ENCODE data around the gene ENOX2. TPM values are rescaled to one million over a fixed set of nuclear protein-coding genes. Genes with fewer than 3 reads are reported as not detected.

Gene ENOX2
- total and polyA plus RNA-seq, 2 donors (not counting 1 experiment from before 2014, with no cell fraction given) = 5.1 to 18.8 TPM

GRCh38 chrX:130834149-130834548 is 68.9 kb downstream of the ENOX2 start:
- H3K27ac Mint-ChIP-seq = peak overlapping the region; percentile 83
- no CpG with 5 or more reads among the region's 1 CpG for WGBS (ENCODE audit: insufficient coverage)
- Histone ChIP-seq H2AFZ (ENCODE audit: insufficient read depth, low read depth, low read length, poor library complexity, severe bottlenecking) (no peak overlapping the region), H3K9ac (ENCODE audit: low read length) (no peak overlapping the region), H3K9me3 (ENCODE audit: control extremely low read depth in 1 of 3, control insufficient read depth in 2 of 3, insufficient read depth in 1 of 3, low read length in 2 of 3) (no peaks in the 10 kb centered on the region), H3K79me2 (ENCODE audit: control insufficient read depth, insufficient read depth, low read length) (no peaks in the 10 kb centered on the region), H4K20me1 (ENCODE audit: control insufficient read depth, insufficient read depth, low read length, poor library complexity, severe bottlenecking) (no peaks in the 10 kb centered on the region), H3K4me3 (ENCODE audit: control extremely low read depth in 1 of 5, extremely low read depth in 1 of 5, insufficient read depth in 1 of 5, low read depth in 2 of 5, low read length in 4 of 5) (peak overlapping the region in 1 of 5 experiments; percentile 22), H3K27ac (ENCODE audit: low read length in 2 of 2) (peak overlapping the region; percentile 18 to 27), H3K4me1 (ENCODE audit: control insufficient read depth in 2 of 2, insufficient read depth in 2 of 2, low read length in 2 of 2) (peaks cover 38 to 50% of the 10 kb centered on the region in 2 donors), H3K36me3 (replicated peaks in 1 of 2; ENCODE audit: control extremely low read depth in 1 of 2, control insufficient read depth in 1 of 2, extremely low read depth in 1 of 2, insufficient read depth in 2 of 2, low read length in 1 of 2) (no peaks in the 10 kb centered on the region), H3K4me2 (replicated peaks; ENCODE audit: low read depth, low read length, poor library complexity, severe bottlenecking) (peak overlapping the region; percentile 3), H3K27me3 (replicated peaks in 1 of 4; ENCODE audit: control extremely low read depth in 1 of 4, control insufficient read depth in 3 of 4, insufficient read depth in 4 of 4, low read length in 3 of 4) (no peaks in the 10 kb centered on the region)
- ChIA-PET CTCF (no interaction called here), POLR2A (no interaction called here)
- intact Hi-C loops (cut with micrococcal nuclease) = no loop called here
- H3K4me1 Mint-ChIP-seq = peaks cover 56% of the 10 kb centered on the region
- peak overlapping the region; percentile 18 for H3K4me3 Mint-ChIP-seq
- ATAC-seq (ENCODE audit: low read depth) (peak; percentile 24), DNase-seq (peak; percentile 20)
- H3K27me3 Mint-ChIP-seq = no peaks in the 10 kb centered on the region
- no peaks in the 10 kb centered on the region for H3K9me3 Mint-ChIP-seq (ENCODE audit: insufficient read depth)
- TF ChIP-seq, protein P1, sequence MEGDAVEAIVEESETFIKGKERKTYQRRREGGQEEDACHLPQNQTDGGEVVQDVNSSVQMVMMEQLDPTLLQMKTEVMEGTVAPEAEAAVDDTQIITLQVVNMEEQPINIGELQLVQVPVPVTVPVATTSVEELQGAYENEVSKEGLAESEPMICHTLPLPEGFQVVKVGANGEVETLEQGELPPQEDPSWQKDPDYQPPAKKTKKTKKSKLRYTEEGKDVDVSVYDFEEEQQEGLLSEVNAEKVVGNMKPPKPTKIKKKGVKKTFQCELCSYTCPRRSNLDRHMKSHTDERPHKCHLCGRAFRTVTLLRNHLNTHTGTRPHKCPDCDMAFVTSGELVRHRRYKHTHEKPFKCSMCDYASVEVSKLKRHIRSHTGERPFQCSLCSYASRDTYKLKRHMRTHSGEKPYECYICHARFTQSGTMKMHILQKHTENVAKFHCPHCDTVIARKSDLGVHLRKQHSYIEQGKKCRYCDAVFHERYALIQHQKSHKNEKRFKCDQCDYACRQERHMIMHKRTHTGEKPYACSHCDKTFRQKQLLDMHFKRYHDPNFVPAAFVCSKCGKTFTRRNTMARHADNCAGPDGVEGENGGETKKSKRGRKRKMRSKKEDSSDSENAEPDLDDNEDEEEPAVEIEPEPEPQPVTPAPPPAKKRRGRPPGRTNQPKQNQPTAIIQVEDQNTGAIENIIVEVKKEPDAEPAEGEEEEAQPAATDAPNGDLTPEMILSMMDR (IDR thresholded peaks at IDR 0.05) = no peak
- TF ChIP-seq EZH2 (IDR thresholded peaks at IDR 0.05; ENCODE audit: borderline replicate concordance, insufficient read depth, low read depth, low read length, poor library complexity, severe bottlenecking) = no peak

DNA sequence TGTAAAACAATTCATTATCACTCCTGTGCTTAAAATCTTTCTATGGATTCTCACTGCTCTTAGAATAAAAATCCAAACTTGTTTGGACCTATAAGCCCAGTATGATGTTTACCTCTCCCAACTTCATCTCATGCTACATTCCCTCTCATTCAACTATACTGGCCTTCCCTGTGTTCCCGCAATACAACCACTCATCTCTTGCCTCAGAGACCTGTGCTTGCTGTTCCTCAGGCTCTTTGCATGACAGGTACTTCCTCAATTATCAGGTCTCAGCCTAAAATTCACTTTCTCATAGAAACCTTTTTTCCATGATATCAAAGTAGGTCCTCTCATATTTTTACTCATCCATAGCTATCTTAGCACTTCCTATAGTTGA is 71.7 kb downstream of the ENOX2 start:
- H3K4me1 Mint-ChIP-seq = peaks cover 54% of the 10 kb centered on the region
- H3K27me3 Mint-ChIP-seq = no peaks in the 10 kb centered on the region
- 71% methylated on average over 1 of the region's 1 CpG for WGBS (ENCODE audit: insufficient coverage)

More for the DNA sequence above, 71.7 kb downstream of the ENOX2 start:
- no peak overlapping the region for H3K27ac Mint-ChIP-seq
- no peak for ATAC-seq (ENCODE audit: low read depth)
- intact Hi-C loops (cut with micrococcal nuclease) = no loop called here
- Histone ChIP-seq H4K20me1 (ENCODE audit: control insufficient read depth, insufficient read depth, low read length, poor library complexity, severe bottlenecking) (no peaks in the 10 kb centered on the region), H3K4me3 (ENCODE audit: control extremely low read depth in 1 of 5, extremely low read depth in 1 of 5, insufficient read depth in 1 of 5, low read depth in 2 of 5, low read length in 4 of 5) (no peak overlapping the region), H3K27me3 (replicated peaks in 1 of 4; ENCODE audit: control extremely low read depth in 1 of 4, control insufficient read depth in 3 of 4, insufficient read depth in 4 of 4, low read length in 3 of 4) (no peaks in the 10 kb centered on the region), H3K4me1 (ENCODE audit: control insufficient read depth in 2 of 2, insufficient read depth in 2 of 2, low read length in 2 of 2) (peaks cover 37 to 47% of the 10 kb centered on the region in 2 donors), H3K36me3 (replicated peaks in 1 of 2; ENCODE audit: control extremely low read depth in 1 of 2, control insufficient read depth in 1 of 2, extremely low read depth in 1 of 2, insufficient read depth in 2 of 2, low read length in 1 of 2) (no peaks in the 10 kb centered on the region), H3K4me2 (replicated peaks; ENCODE audit: low read depth, low read length, poor library complexity, severe bottlenecking) (no peak overlapping the region), H2AFZ (ENCODE audit: insufficient read depth, low read depth, low read length, poor library complexity, severe bottlenecking) (no peak overlapping the region), H3K79me2 (ENCODE audit: control insufficient read depth, insufficient read depth, low read length) (no peaks in the 10 kb centered on the region), H3K27ac (ENCODE audit: low read length in 2 of 2) (no peak overlapping the region), H3K9me3 (ENCODE audit: control extremely low read depth in 1 of 3, control insufficient read depth in 2 of 3, insufficient read depth in 1 of 3, low read length in 2 of 3) (no peaks in the 10 kb centered on the region), H3K9ac (ENCODE audit: low read length) (no peak overlapping the region)
- TF ChIP-seq, protein P1 (IDR thresholded peaks at IDR 0.05) = no peak
- TF ChIP-seq EZH2 (IDR thresholded peaks at IDR 0.05; ENCODE audit: borderline replicate concordance, insufficient read depth, low read depth, low read length, poor library complexity, severe bottlenecking) = no peak
- DNase-seq = no peak
- H3K4me3 Mint-ChIP-seq = no peak overlapping the region
- POLR2A ChIA-PET = no interaction called here
- no peaks in the 10 kb centered on the region for H3K9me3 Mint-ChIP-seq (ENCODE audit: insufficient read depth)
- CTCF ChIA-PET = no interaction called here
